GM21423 (cell line): Measurements from ENCODE around the gene FFAR1.

Experiments used
- ATAC-seq: cut with Tn5 transposase; IDR thresholded peaks from one replicate; pipeline ENCODE4 v1.9.1; 2021; ENCODE audit warnings: mild to moderate bottlenecking, moderate library complexity; ENCODE audit not compliant: unreplicated experiment

The FFAR1 gene

GRCh38 chr19:35314858-35315470, 32.7 kb upstream of the FFAR1 start:
- no peak for ATAC-seq

- no peak for ATAC-seq
Observed at GRCh38 chr19:35315883-35316282, 31.8 kb upstream of the FFAR1 start.

GRCh38 chr19:35316560-35316959, 31.1 kb upstream of the FFAR1 start:
- ATAC-seq, result no peak

- ATAC-seq, result no peak
Observed at GRCh38 chr19:35317464-35318043, 30.1 kb upstream of the FFAR1 start.

- no peak for ATAC-seq
Observed at GRCh38 chr19:35318679-35319448, 28.8 kb upstream of the FFAR1 start.

GRCh38 chr19:35320065-35320713, 27.5 kb upstream of the FFAR1 start:
- ATAC-seq, result no peak

GRCh38 chr19:35321291-35321690, 26.4 kb upstream of the FFAR1 start:
- ATAC-seq, result no peak

- no peak for ATAC-seq
Observed at GRCh38 chr19:35322014-35322413, 25.7 kb upstream of the FFAR1 start.

GRCh38 chr19:35327642-35328041, 20.1 kb upstream of the FFAR1 start:
- no peak for ATAC-seq

- no peak for ATAC-seq
Observed at GRCh38 chr19:35328851-35329285, 18.8 kb upstream of the FFAR1 start, which contains the start of gene CD22. Gene CD22, plus strand, starts transcription at chr19:35329187. Its CDS starts 2,854 bp downstream, at chr19:35332041.

- no peak for ATAC-seq
Observed at GRCh38 chr19:35329323-35329722, 18.4 kb upstream of the FFAR1 start.

- ATAC-seq, result peak; percentile 56
Observed at GRCh38 chr19:35330475-35330874, 17.2 kb upstream of the FFAR1 start.

GRCh38 chr19:35331551-35332214, 16.0 kb upstream of the FFAR1 start:
- no peak for ATAC-seq

GRCh38 chr19:35332817-35333216, 14.9 kb upstream of the FFAR1 start:
- no peak for ATAC-seq

- ATAC-seq, result no peak
Observed at GRCh38 chr19:35334144-35334753, 13.5 kb upstream of the FFAR1 start.

GRCh38 chr19:35336166-35336955, 11.3 kb upstream of the FFAR1 start:
- ATAC-seq, result no peak

- no peak for ATAC-seq
Observed at GRCh38 chr19:35337097-35337983, 10.4 kb upstream of the FFAR1 start.

GRCh38 chr19:35337984-35338296, 9.8 kb upstream of the FFAR1 start:
- no peak for ATAC-seq

- ATAC-seq, result no peak
Observed at GRCh38 chr19:35340431-35340830, 7.3 kb upstream of the FFAR1 start.
